Measurements from ENCODE around the gene CCT7.
"Not testable (repeated sequence)": the region's sequence is repeated elsewhere in the genome, so short reads cannot be mapped to it uniquely, and the experiment has no call there.

The CCT7 gene

GRCh38 chr2:73254343-73255006 is 20.4 kb downstream of the CCT7 start:
- DNase-seq (ENCODE audit: low spot score) (no peak), FAIRE-seq (no peak)

- FAIRE-seq: no peak
These were observed 21.0 kb downstream of the CCT7 start for GRCh38 chr2:73255007-73255644.

GRCh38 chr2:73255907-73256617 is 22.0 kb downstream of the CCT7 start:
- no peak for DNase-seq (ENCODE audit: low spot score)
- no peak for FAIRE-seq

More at GRCh38 chr2:73255007-73255644, 21.0 kb downstream of the CCT7 start:
- DNase-seq (ENCODE audit: low spot score): no peak

- no peak for DNase-seq (ENCODE audit: low spot score)
- FAIRE-seq: no peak
These were observed 22.5 kb downstream of the CCT7 start for GRCh38 chr2:73256618-73256922.

- DNase-seq (ENCODE audit: low spot score) (no peak), FAIRE-seq (no peak)
These were observed 22.9 kb downstream of the CCT7 start for GRCh38 chr2:73257021-73257420.

- DNase-seq (ENCODE audit: low spot score): no peak
- no peak for FAIRE-seq
These were observed 23.5 kb downstream of the CCT7 start for GRCh38 chr2:73257425-73258125.

- no peak for DNase-seq (ENCODE audit: low spot score)
- FAIRE-seq: no peak
These were observed 24.2 kb downstream of the CCT7 start for GRCh38 chr2:73258186-73258912.

- DNase-seq (ENCODE audit: low spot score): no peak
- no peak for FAIRE-seq
These were observed 24.8 kb downstream of the CCT7 start for GRCh38 chr2:73258913-73259215.

- FAIRE-seq: no peak
- DNase-seq (ENCODE audit: low spot score): no peak
These were observed 25.2 kb downstream of the CCT7 start for GRCh38 chr2:73259276-73259675.

GRCh38 chr2:73259704-73260337 is 25.7 kb downstream of the CCT7 start:
- no peak for DNase-seq (ENCODE audit: low spot score)
- no peak for FAIRE-seq

GRCh38 chr2:73260338-73260984 is 26.4 kb downstream of the CCT7 start:
- FAIRE-seq (no peak), DNase-seq (ENCODE audit: low spot score) (no peak)

- DNase-seq (ENCODE audit: low spot score): no peak
- no peak for FAIRE-seq
These were observed 28.1 kb downstream of the CCT7 start for GRCh38 chr2:73262108-73262651.

GRCh38 chr2:73262691-73263429 is 28.8 kb downstream of the CCT7 start:
- not testable (repeated sequence) for DNase-seq (ENCODE audit: low spot score); FAIRE-seq

- DNase-seq (ENCODE audit: low spot score) (no peak), FAIRE-seq (no peak)
These were observed 29.6 kb downstream of the CCT7 start for GRCh38 chr2:73263540-73264331.

- FAIRE-seq (no peak), DNase-seq (ENCODE audit: low spot score) (no peak)
These were observed 30.2 kb downstream of the CCT7 start for GRCh38 chr2:73264332-73264606.

- no peak for FAIRE-seq
- DNase-seq (ENCODE audit: low spot score): no peak
These were observed 30.7 kb downstream of the CCT7 start for GRCh38 chr2:73264783-73265182.

GRCh38 chr2:73265298-73266060 is 31.4 kb downstream of the CCT7 start:
- FAIRE-seq (no peak), DNase-seq (ENCODE audit: low spot score) (no peak)
